PC-3 (cell line): ENCODE results near the gene SPATC1L. TPM values are rescaled to one million over a fixed set of nuclear protein-coding genes. Genes with fewer than 3 reads are reported as not detected.

Experiments used
- ATAC-seq: fragments of 200-7000 bp; cut with Tn5 transposase; 2 replicates; pipeline ENCODE4 v1.9.1; 2020; ENCODE audit warnings: mild to moderate bottlenecking, moderate library complexity
- BruUV-seq: library from RNA; stranded (reverse); fragments of 400-500 nt; replicated peaks from 2 replicates; lab custom pipeline; 2021; lab: Mats Ljungman, UMichigan
- CTCF ChIA-PET: fragments of 300-600 bp; sonication (Branson Sonifier 250); formaldehyde crosslinking; loops from one replicate; lab custom pipeline; 2022; ENCODE audit warnings: antibody characterized with exemption; lab: Charles Lee
- POLR2A ChIA-PET: fragments of 300-600 bp; sonication (Branson Sonifier 250); formaldehyde crosslinking; loops from one replicate; lab custom pipeline; 2022; ENCODE audit warnings: antibody characterized with exemption; ENCODE audit not compliant: unreplicated experiment; lab: Charles Lee
- DNase-seq: peaks from one replicate; pipeline ENCODE4 v3.0.0-alpha.2; 2015
- H2AFZ ChIP-seq: fragments of 300-600 bp; sonication (generic); 2 replicates; pipeline ENCODE4 v1.6.0; 2016; ENCODE audit warnings: antibody characterized with exemption, low read length
- H3F3A ChIP-seq: fragments of 300-600 bp; sonication (generic); one replicate; pipeline ENCODE4 v1.6.0; 2017; ENCODE audit warnings: antibody characterized with exemption, low read length, control low read depth, mild to moderate bottlenecking; ENCODE audit not compliant: unreplicated experiment
- H3K27ac ChIP-seq: fragments of 300-600 bp; sonication (generic); 2 replicates; pipeline ENCODE4 v1.5.1; 2016; ENCODE audit warnings: mild to moderate bottlenecking, low read length
- H3K27me3 ChIP-seq: fragments of 300-600 bp; sonication (generic); 2 replicates; pipeline ENCODE4 v1.6.1; 2016; ENCODE audit warnings: low read length, mixed read lengths
- H3K36me3 ChIP-seq: fragments of 300-600 bp; sonication (generic); 2 replicates; pipeline ENCODE4 v1.6.1; 2016; ENCODE audit warnings: low read depth, mixed run types, low read length, mixed read lengths
- H3K4me1 ChIP-seq: fragments of 300-600 bp; sonication (generic); 2 replicates; pipeline ENCODE4 v1.5.1; 2016; ENCODE audit warnings: low read length; ENCODE audit not compliant: insufficient read depth
- H3K4me2 ChIP-seq: fragments of 300-600 bp; sonication (generic); 2 replicates; pipeline ENCODE4 v1.6.0; 2016; ENCODE audit warnings: low read length
- H3K4me3 ChIP-seq: fragments of 300-600 bp; sonication (generic); 2 replicates; pipeline ENCODE4 v1.5.1; 2016; ENCODE audit warnings: mild to moderate bottlenecking, low read length, mixed read lengths
- H3K79me2 ChIP-seq: fragments of 300-600 bp; sonication (generic); 2 replicates; pipeline ENCODE4 v1.6.1; 2017; ENCODE audit warnings: low read length, mixed read lengths
- H3K9ac ChIP-seq: fragments of 300-600 bp; sonication (generic); 2 replicates; pipeline ENCODE4 v1.6.0; 2016; ENCODE audit warnings: mild to moderate bottlenecking, low read length
- H3K9me2 ChIP-seq: fragments of 300-600 bp; sonication (generic); replicated peaks from 2 replicates; pipeline ENCODE4 v1.6.1; 2016; ENCODE audit warnings: mixed run types, low read length, mixed read lengths
- H3K9me3 ChIP-seq: fragments of 300-600 bp; sonication (generic); 2 replicates; pipeline ENCODE4 v1.6.1; 2016; ENCODE audit warnings: low read length, mixed read lengths
- H4K20me1 ChIP-seq: fragments of 300-600 bp; sonication (generic); 2 replicates; pipeline ENCODE4 v1.6.1; 2016; ENCODE audit warnings: low read length, mixed read lengths
- CTCF ChIP-seq: fragments of 300-600 bp; sonication (generic); conservative IDR thresholded peaks from 2 replicates; pipeline ENCODE4 v1.5.1; 2017; ENCODE audit warnings: antibody characterized with exemption, low read depth, mild to moderate bottlenecking, low read length
- EZH2 ChIP-seq: fragments of 300-600 bp; sonication (generic); IDR thresholded peaks from one replicate; pipeline ENCODE4 v1.6.1; 2017; ENCODE audit warnings: antibody characterized with exemption, mild to moderate bottlenecking, low read length; ENCODE audit not compliant: unreplicated experiment
- EZH2phosphoT487 ChIP-seq: fragments of 300-600 bp; sonication (generic); IDR thresholded peaks from 2 replicates; pipeline ENCODE4 v1.6.1; 2018; ENCODE audit warnings: mild to moderate bottlenecking, antibody characterized with exemption, low read length, borderline replicate concordance
- intact Hi-C: fragments of 100-400 bp; cut with micrococcal nuclease; formaldehyde crosslinking; loops from 2 replicates; pipeline ENCODE4 v1.9.0; 2023
- total RNA-seq: library from RNA; depleted of rRNA; stranded (reverse); fragments of >200 nt; gene quantifications from 2 replicates; pipeline ENCODE4 v1.2.3, GENCODE V29; 2014

SPATC1L gene
- total RNA-seq, 1 experiment from 2014 or later: 41.7 TPM

GRCh38 chr21:46222436-46223116 is 38.3 kb upstream of the SPATC1L start:
- Histone ChIP-seq H3K36me3 (no peaks in the 10 kb centered on the region; the same call in 1 of the 2 replicates), H3K27me3 (no peaks in the 10 kb centered on the region), H3K27ac (no peak overlapping the region), H3K79me2 (peaks cover 24% of the 10 kb centered on the region), H3K4me2 (no peak overlapping the region), H3K9me3 (no peaks in the 10 kb centered on the region), H3K9ac (no peak overlapping the region), H3K4me1 (peaks cover 16% of the 10 kb centered on the region), H4K20me1 (peaks cover 14% of the 10 kb centered on the region; the same call in 1 of the 2 replicates), H3K9me2 (no peaks in the 10 kb centered on the region), H3F3A (no peaks in the 10 kb centered on the region), H2AFZ (no peak overlapping the region), H3K4me3 (no peak overlapping the region)
- CTCF ChIA-PET: no interaction called here
- ATAC-seq: no peak
- intact Hi-C loops: no loop called here
- DNase-seq: no peak
- POLR2A ChIA-PET: no interaction called here
- TF ChIP-seq CTCF (no peak), EZH2phosphoT487 (no peak), EZH2 (no peak)
- BruUV-seq: no TSS peak

GRCh38 chr21:46221664-46222435 is 37.6 kb upstream of the SPATC1L start:
- Histone ChIP-seq H3K4me2 (no peak overlapping the region), H3K9me2 (no peaks in the 10 kb centered on the region), H3K4me1 (peaks cover 9% of the 10 kb centered on the region), H3K27ac (no peak overlapping the region), H3K27me3 (no peaks in the 10 kb centered on the region), H3K4me3 (no peak overlapping the region), H3K36me3 (no peaks in the 10 kb centered on the region; the same call in 1 of the 2 replicates), H3K79me2 (peaks cover 17% of the 10 kb centered on the region), H3K9ac (no peak overlapping the region), H2AFZ (no peak overlapping the region), H4K20me1 (0 out of 2 replicates have a peak, but pooled peaks cover 6% of the 10 kb centered on the region), H3F3A (no peaks in the 10 kb centered on the region), H3K9me3 (no peaks in the 10 kb centered on the region)
- intact Hi-C loops: no loop called here
- no peak for DNase-seq
- BruUV-seq: no TSS peak
- ChIA-PET POLR2A (no interaction called here), CTCF (no interaction called here)
- ATAC-seq: no peak
- no peak for TF ChIP-seq EZH2
- TF ChIP-seq EZH2phosphoT487: no peak
- no peak for TF ChIP-seq CTCF
